DMS 273 (cell line): ENCODE data around the gene SMC4.
"Not testable (repeated sequence)": the region's sequence is repeated elsewhere in the genome, so short reads cannot be mapped to it uniquely, and the experiment has no call there.

Source experiments
- DNase-seq: peaks from one replicate; lab custom pipeline; 2025; ENCODE audit not compliant: unreplicated experiment; lab: John Stamatoyannopoulos, UW

SMC4 gene

GRCh38 chr3:160399125-160400029 is at the start of gene SMC4, which contains the start of gene IFT80:
SMC4 (plus strand) TSS chr3:160399650; CDS start chr3:160400827, 1,177 bp downstream.
IFT80 (minus strand) TSS chr3:160399225; CDS start chr3:160384600, 14,625 bp downstream.
- peak; percentile 99 for DNase-seq

DNA sequence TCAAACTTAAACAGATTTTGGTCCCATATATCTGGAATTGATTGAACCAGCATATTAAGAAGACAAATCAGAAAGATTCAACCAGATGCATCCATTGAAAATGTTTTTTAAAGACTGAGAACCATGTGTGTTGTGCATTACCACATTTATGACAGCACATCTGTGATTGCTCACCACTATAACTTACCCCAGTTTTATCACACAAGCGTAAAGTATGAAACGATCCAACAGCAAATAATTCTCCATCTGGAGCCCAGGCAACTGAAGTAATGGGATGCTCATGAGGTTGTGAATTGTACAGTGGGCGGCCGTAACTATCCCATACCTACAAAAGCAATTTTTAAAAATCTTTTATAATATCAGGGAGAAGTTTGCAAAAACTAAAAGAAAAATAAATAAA is 43.6 kb upstream of the SMC4 start:
- DNase-seq: no peak

DNA sequence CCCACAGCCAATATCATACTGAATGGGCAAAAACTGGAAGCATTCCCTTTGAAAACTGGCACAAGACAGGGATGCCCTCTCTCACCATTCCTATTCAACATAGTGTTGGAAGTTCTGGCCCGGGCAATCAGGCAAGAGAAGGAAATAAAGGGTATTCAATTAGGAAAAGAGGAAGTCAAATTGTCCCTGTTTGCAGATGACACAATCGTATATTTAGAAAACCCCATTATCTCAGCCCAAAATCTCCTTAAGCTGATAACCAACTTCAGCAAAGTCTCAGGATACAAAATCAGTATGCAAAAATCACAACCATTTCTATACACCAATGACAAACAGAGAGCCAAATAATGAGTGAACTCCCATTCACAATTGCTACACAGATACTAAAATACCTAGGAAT is 36.6 kb upstream of the SMC4 start:
- DNase-seq: not testable (repeated sequence)

GRCh38 chr3:160365869-160366522 is 33.5 kb upstream of the SMC4 start:
- DNase-seq: no peak

DNA sequence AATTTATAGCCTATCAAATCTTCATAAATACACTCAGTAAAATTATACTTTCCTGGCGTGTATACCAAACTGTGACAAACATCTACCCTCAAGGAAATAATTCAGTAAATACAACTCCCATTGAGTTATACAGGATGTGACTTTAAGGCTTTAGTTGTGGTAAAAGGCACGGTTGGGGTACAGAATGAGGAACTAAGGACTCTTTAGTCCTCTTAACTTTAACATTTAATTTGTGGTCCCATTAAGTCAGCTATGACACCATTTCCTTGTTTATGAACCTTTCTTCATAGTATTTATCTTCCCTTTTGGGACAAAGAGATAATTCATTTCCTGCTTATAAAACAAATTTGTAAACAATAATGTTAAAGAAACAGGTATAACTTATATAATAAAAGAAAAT is 30.6 kb upstream of the SMC4 start:
- no peak for DNase-seq

DNA sequence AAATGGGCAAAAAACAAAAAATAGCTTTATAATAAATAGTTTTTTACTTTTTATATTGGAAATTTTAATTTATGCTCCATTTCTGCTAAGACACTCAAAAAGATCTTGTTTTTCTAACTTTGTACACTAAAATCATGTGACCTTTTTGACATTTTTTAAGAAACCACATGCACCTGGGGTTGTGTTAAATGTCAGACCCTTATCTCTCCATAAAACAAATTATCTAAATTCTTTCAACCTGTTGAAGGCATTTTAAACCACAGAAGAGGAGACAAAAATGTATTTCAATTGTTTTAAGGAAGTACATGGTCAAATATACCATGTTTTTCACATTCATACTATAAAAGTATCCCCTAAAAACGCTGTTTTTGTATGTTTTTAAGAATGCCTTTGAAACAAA is 29.7 kb upstream of the SMC4 start:
- no peak for DNase-seq

- DNase-seq: no peak
These were observed 28.2 kb upstream of the SMC4 start for GRCh38 chr3:160370987-160371857.

GRCh38 chr3:160372780-160373179 is 26.7 kb upstream of the SMC4 start:
- no peak for DNase-seq

GRCh38 chr3:160373655-160374054 is 25.8 kb upstream of the SMC4 start:
- no peak for DNase-seq

- DNase-seq: no peak
These were observed 25.0 kb upstream of the SMC4 start for GRCh38 chr3:160374472-160374871.

- DNase-seq: no peak
These were observed 24.5 kb upstream of the SMC4 start for GRCh38 chr3:160374925-160375324.

GRCh38 chr3:160376681-160377080 is 22.8 kb upstream of the SMC4 start:
- peak; percentile 76 for DNase-seq

- no peak for DNase-seq
These were observed 20.9 kb upstream of the SMC4 start for GRCh38 chr3:160378331-160379109.

GRCh38 chr3:160379628-160380214 is 19.7 kb upstream of the SMC4 start:
- DNase-seq: no peak

- no peak for DNase-seq
These were observed 18.0 kb upstream of the SMC4 start for GRCh38 chr3:160381470-160381869.

GRCh38 chr3:160384639-160385318 is 14.7 kb upstream of the SMC4 start:
- no peak for DNase-seq

DNA sequence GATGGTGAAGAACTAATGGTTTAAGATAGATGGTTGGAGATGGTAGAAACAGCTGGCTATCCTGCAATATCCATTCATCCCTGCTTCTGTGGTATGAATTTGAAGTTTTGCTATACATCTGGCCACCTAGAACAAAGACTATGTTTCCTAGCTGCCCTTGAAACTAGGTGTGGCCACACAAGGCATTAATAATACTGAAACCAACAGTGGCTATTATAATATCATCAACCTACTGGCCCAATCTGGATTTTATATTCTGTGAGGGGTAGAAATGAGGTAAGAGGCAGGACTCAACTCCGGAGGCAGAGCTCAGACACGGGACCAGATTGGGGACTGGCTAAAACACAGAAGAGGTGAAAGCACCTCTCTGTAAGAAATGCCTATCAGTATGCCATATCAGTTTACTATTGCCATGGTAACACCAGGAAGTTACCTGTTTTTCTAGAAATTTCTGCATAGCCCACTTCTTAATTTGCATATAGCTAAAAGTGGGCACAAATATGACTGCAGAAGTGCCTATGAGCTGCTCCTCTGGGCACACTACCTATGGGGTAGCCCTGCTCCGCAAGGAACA is 8.8 kb upstream of the SMC4 start:
- DNase-seq: no peak

- no peak for DNase-seq
These were observed 6.7 kb upstream of the SMC4 start for GRCh38 chr3:160392798-160393197.

- DNase-seq: no peak
These were observed 6.0 kb upstream of the SMC4 start for GRCh38 chr3:160393346-160394008.
